SHP77 treated with DMSO at 0.1 percent for 48 hours (cell line): ENCODE results near the gene AMDHD1.
"Not testable (repeated sequence)": the region's sequence is repeated elsewhere in the genome, so short reads cannot be mapped to it uniquely, and the experiment has no call there.

Experiments used
- DNase-seq: peaks from one replicate; lab custom pipeline; 2025; lab: John Stamatoyannopoulos, UW

AMDHD1 gene

DNA sequence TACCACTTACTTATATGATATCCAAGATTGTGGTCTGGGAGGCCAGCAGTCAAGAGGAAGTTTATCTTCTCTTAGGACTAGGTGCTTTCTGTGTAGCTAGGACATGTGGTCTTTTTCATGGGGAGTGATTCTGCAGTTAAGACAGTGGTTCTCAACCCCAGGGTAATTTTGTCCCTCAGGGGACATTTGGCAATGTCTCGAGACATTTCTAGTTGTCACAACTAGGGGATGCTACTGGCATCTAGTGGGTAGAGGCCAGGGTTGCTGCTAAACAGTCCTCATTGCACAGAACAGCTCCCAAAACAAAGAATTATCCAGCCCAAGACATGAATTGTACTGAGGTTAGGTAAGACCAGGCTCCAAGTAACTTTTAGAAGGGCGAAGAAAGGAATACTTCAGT, 20.0 kb downstream of the AMDHD1 start:
- no peak for DNase-seq

DNA sequence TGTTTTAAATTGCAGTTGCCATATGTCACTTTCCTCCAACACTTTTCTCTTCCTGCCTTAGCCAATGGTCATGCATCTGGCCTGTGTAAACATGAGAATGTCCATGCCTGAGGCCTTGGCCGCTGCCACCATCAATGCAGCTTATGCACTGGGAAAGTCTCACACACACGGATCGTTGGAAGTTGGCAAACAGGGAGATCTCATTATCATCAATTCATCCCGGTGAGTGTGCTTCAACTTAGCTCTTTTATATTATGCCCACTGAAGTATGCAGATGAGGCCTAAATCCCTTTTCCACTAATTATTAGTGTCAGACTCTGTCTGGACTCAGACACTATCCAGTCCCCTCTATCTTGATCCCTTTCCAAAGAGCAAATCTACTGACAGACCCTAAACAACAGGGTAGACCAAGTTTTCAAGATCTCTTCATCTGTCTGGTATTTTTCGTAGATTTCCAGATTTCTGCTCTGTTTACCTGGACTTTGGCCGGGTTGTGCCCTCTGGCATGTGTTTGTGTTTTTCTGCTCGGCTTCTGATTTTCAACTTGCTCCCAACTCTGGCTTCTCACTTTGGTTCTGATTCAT, 23.2 kb downstream of the AMDHD1 start:
- no peak for DNase-seq

DNA sequence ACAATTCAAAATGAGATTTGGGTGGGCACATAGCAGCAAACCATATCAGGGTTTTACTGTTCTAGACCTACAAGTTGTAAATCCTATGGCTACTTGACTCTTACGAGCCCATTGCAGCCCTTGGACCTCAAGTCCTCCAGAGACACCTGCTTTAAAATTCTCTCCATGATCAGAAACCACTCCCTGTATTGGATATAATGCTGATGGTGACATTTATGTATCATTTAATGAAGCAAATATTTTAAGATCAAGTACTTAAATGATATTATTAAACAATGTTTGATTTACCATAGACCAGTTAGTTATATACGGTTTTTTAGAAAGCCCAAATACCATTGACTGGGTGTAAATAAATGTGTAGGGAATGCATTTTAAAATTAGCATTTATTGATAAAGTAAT, 24.2 kb downstream of the AMDHD1 start:
- no peak for DNase-seq

DNA sequence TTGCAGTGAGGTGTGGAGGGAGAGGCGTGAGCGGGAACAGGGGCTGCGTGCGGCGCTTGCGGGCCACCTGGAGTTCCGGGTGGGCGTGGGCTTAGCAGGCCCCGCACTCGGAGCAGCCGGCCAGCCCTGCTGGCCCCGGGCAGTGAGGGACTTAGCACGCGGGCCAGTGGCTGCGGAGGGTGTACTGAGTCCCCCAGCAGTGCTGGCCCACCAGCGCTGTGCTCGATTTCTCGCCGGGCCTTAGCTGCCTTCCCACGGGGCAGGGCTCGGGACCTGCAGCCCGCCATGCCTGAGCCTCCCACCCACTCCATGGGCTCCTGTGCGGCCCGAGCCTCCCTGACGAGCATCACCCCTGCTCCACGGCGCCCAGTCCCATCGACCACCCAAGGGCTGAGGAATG, 26.0 kb downstream of the AMDHD1 start:
- DNase-seq = not testable (repeated sequence)

DNA sequence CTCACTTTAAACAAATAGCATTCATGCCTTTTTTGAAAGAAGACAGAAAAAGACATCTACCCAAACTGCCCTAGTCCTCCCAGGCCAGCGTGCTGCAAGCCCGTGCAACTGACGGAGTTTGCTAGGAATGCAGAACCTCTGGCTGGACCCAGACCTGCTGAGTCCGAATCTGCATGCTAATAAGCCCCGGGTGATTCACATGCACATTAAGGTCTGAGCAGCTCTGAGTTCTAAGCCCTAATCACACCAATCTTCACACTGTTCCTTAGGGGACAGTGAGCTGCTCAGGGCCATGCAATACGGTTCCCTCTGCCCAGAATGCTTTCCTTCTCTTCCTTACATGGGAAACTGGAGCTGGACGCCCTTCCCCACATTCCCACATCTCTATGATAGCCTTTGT, 27.8 kb downstream of the AMDHD1 start:
- no peak for DNase-seq

DNA sequence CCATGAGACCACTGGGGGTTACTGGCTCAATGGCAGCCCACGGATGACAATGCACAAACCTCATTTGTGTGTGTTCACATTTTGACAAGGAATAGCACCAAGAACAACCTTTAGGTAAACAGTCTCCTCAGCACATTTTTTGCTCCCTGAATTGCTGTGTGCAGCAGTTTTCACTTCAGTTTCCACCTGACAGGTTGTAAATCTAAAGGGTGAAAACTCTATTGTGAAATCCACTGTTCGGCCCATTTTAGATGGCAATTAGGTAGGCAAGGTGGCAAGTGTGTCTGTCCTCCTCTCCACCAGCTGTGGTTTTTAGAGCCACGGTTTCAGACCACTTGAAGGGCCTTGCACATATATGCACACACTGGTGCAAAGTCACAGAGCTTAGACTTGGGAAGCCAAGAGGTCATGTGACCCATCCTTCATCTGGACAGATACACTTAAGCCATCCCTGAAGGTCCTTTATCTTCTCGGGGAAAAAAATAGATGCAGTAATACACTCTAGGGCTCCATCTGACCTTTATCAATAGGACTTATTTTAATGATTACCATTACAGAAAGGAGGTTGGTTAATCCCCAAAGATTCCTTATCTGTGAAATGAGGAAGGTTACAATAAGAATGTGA, 29.8 kb downstream of the AMDHD1 start:
- DNase-seq = no peak

DNA sequence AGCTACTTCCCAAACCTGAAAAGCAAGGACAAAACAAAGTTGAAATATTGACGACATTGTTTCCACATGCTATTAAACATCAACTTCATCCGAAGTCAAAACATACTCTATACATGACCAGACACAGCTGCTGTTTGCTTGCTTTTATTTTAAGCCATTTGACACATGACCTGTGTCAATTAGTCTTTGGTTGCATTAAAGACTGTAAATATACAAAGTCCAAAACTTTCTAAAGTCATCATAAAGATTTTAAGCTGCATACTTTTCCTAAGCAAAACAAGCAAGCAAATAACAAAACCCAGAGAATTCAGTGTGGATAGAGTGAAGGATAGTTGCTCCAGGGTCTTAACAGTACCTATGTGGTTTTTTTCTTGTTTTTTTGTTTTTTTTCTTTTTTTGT, 31.2 kb downstream of the AMDHD1 start:
- DNase-seq = no peak

DNA sequence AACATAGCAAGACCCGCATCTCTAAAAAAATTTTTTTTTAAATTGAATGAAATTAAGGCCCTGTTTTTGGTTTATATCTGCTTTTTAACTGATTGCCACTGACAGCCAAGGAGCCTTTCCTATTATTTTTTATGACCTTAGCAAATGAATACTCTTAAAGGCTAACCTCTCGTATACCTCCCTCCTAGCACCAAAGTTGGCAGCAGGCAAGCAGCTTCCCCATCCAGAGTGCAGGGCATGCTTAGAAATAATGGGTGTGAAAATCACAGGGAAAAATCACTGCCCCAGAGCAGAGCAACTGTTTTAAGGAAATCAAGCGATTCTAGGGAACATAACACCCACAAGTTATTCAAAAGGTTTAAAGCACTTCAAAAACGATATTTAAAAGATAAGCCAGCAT, 32.4 kb downstream of the AMDHD1 start:
- DNase-seq = no peak

DNA sequence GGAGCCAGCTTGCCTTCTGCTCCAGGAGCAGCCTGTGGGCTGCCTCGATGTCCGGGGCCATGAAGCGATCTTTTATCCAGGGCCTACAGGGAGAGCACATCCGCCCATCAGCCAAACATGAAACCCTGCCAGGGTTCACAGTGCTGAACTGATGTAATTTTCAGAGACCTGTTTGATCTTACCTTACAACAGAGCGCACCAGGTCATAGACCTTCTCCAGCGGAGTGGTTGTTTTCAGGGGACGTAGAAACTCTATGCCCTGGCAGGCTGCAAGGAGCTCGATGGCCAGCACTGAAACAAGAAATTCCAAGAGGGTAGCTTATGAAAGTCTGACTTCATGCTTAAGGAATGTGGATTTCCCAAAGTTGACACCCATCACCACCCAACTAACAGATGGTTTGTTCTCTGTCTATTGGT, 33.3 kb downstream of the AMDHD1 start:
- DNase-seq = no peak

DNA sequence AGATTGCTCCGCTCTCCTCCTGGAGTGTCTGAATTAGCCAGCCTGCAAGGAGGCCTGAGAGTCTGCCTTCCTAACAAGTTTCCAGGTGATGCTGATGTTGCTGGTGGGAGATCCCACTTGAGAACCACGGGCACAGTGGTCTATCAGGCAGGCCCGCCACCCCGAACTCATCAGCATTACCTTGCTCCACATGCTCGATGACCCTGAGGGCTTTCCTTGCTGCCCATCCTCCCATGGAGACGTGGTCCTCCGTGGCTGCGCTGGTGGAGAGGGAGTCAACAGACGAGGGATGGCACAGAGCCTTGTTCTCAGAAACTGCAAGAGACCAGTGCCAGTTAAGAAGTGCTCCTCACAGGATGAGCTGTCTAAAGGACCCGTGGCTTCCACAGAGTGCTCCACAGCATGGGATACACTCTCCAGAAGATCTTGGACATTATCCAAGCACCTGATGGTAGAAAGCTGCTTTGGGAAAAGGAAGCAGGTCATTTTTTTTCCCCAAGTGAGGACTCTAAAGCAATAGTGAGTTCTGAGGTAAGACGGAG, 34.7 kb downstream of the AMDHD1 start:
- DNase-seq = no peak

DNA sequence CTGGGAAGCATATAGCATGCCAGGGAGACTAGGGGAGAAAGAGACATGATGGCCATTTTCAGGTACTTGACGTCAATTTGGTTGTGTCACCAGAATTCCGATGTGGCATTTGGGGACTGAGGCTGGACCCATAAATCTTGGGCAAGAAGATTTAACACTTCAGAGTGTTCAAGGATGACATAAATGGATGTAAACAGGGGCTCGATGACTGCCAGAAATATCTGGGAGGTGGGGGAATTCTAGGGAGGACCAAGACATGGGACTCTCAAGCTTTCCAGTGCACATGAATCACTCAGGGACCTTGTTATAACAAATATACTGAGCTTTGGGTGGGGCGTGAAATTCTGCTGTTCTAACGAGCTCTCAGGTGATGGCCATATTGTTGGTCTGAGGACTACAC, 35.2 kb downstream of the AMDHD1 start:
- no peak for DNase-seq

DNA sequence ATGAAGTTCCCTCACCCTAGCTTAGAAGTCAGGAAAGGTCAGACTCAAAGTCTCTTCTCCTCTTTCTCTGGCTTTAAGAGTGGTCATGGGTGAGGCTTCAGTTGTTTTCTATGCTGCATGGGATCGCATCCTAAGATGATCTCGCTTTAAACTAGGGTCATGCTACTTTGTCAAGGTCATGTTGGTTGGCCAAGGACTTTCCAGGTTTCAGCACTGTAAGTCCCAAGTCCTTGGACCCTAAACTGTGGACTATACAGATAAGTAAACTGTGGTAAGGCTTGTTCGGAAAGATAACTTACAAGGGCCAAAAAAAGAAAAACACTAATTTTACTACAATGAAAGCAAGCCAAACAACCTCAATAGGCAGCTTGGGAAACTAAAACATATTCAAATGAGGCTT, 35.6 kb downstream of the AMDHD1 start:
- no peak for DNase-seq

DNA sequence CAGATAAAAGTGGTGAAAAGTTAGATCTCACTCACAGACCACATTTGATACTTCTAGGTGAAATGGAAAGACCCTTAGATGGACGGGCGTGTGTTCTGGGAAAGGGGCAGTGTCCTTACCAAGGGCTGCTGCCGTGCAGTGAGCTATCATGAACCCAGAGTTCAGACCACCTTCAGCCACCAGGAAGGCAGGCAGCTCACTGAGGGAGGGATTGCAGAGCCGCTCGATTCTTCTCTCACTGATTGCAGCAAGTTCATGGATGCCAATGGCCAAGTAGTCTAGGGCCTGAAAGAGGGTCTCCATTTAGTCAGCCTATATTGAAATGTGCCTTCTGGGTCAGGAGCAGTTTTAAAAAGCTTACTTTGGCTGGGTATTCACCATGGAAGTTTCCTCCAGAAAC, 37.3 kb downstream of the AMDHD1 start:
- DNase-seq = no peak

DNA sequence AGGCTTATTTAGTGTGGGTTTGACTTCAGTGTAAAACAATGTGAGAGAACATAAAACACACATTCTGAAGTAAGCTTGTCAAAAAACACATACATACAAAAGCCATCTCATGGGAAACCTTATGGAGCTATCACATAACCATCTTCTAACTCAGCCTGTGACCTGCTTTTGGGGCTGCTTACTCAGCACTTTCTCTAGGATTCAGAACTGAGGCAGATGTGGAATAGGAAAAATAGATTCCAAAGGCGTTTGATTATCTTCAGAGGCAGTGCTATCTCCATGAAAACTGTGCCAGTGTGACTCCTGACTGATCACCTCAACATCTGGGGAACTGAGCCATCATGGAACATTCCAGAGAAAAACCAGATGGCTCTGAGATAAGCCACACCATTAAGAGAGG, 39.5 kb downstream of the AMDHD1 start:
- DNase-seq = no peak

DNA sequence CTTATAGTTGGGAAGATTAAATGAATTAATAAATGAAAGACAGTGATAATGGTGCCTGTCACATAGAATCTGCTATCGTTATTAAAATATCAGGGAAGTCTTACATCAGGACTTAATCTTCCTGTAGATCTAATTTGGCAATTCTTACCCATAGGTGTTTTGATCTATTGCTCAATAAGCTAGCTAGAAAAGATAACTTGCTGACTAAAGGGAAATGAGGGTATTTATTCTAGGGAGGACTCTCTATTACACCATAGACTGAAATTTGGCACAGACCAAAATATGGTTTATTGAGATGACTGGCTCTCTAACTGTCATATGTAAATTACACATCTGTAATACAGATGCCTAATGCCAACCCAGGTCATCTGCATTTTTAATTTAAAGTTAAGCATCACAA, 41.6 kb downstream of the AMDHD1 start:
- DNase-seq = no peak

DNA sequence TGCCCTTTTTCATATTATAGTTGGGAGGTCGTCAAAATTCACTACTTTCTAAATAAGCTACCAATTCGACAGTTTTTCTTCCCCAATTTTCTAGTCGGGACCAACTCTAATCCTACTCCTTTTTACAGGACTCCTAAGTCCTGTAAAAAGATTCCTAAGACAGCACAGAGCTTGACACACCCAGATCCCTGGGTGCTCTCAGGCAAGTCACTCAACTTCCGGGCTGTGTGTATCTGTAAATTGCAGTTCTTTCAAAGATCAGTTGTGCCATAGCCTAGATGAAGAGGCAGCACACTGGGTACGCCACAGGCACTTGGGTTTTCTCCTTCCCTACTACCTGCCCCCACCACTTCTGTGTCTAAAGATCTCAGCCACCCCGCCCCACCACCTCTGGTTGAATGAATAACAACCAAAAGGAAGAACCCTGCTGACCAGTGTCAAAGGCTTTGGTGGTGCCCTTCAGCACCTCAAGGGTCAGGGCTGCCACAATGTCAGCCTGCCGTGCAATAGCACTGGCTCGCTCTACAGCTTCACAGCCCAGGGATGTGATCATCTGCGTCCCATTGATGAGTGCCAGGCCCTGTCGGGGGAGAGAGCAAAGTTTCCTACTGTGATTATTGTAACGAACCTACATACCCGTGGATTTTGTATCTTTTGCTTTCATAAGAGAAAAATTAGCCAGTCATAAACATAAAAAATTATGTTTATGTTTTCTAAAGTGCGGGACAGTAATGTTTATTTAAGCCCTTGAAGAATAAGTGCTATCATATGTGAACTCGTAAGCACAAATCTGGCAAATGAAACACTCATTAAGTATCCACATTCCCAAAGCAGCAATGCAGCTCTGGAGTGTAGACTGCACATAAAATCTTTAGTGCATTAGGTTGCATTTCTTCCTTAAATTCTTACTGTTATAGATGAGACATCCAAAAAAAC, 43.8 kb downstream of the AMDHD1 start:
- DNase-seq = no peak

DNA sequence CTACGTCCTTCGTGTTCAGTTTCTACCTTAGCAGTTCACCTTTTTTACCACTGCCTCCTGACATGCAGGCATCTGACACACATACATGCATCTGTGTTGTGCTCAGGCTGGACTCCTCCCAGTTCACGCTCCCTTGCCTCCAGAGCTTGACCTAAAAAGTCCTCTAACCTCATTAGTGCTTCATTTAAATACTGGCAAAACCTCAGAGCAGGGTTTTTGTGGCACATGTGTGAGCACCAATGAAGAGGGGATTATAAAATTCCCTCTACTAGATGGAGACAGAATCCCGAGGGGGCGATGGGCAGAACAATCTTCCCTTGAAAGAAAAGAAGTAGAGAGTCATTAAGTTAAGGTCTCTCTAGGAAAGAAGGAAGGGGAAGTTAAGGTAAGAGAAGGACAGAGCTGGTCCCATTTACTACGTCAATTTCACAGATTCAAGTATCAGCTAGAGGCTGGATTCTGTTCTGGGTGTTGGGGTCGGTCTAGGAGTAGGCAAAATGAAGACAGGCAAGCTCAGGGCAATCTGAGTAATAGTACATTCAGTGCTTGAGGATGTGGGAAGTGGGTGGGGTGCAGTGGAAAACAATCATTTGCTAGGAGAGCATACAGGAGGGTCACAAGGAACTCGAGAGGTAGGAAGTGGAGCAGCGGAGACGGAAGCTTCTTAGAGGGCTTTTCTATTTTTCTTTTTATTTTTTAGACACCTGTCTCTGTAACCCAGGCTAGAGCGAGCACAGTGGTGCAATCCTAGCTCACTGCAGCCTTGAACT, 45.6 kb downstream of the AMDHD1 start:
- DNase-seq = no peak

DNA sequence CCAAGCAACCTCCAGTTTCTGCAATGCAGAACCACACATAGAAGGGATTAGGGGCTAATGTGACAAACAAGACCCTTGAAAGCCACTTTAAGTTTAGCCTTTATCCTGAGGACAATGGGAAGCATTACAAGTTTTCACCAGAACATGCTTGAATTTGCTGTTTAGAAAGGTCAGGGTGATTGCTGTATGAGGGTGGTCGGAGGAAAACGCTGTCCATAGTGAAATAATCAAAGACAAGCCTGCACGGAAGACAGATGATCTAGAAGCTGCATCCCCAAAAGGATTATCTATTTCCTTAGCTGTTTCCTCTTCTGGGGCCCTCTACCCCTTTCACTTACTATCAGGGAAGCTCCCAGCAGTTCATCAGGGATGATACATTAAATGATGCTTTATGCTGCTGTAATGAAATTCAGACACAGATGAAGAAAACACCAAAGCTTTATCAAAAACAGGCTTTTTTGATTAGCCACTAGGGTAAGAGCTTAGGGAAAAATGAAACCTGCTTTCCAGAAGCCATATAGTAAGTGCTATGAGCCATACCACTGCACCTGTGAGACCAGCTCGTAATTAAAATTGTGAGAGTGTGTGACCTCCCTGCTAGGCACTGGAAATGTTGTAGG, 46.5 kb downstream of the AMDHD1 start:
- no peak for DNase-seq

DNA sequence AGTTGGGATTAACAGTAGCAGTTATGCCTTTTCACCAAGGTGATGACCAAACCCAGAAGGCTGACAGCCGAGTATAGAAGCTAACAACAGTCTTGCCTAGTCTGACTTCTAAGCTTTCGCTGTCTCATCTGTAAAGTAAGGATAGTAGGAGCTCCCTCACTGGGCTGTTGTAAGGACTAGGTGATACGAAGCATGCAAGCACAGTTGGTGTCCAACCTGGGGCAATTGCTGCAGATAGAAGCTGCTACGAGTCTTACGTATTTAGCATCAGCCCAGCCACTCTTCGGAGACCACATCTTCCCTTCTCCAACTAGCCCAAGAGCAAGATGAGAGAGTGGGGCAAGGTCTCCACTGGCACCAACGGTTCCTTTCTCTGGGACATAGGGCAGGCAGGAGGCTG, 47.0 kb downstream of the AMDHD1 start:
- no peak for DNase-seq

DNA sequence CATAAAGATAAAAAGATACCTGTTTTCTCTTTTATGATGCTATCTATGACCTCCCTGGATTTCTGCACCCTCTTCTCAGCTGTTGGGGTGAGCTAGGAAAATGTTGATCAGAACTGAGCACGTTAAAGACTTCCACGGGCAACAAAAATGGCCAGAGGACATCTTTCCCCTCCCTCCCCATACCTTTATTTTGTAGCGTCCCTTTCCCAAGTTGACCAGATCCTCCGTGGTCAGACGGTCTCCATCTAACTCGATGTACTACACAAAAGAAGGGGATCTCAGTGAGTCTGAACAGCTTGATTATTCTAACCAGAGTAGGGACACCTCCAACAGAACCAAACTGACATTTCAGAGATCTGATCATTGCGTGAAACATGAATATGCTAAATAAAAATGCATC, 50.8 kb downstream of the AMDHD1 start:
- no peak for DNase-seq

DNA sequence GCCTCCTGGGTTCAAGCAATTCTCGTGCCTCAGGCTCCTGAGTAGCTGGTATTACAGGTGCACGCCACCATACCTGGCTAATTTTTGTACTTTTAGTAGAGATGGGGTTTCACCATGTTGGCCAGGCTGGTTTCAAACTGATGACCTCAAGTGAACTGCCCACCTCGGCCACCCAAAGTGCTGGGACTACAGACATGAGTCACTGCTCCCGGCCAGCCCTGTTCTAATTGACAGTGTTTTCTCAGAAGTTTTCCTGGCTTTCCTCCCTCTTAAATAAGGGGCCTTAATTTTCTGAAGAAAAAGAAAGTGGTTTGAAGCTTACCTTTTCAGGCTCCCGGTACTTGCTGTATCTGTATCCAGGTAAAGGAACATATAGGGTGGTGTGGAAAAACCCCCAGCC, 51.3 kb downstream of the AMDHD1 start:
- DNase-seq = no peak
